Epithelial cell of esophagus (primary cell): ENCODE data around the gene CGN.
A peak's percentile ranks its signal among the peaks of the same experiment; 100 is the strongest.

ENCODE experiments used
- DNase-seq: peaks from one replicate; pipeline ENCODE4 v3.0.0; 2010; ENCODE audit warnings: low read depth
- H3K4me3 ChIP-seq: 2 replicates; pipeline ENCODE4 v1.5.1; 2011; ENCODE audit warnings: mild to moderate bottlenecking, low read length, control low read depth
- TF ChIP-seq, protein P1 (sequence below): IDR thresholded peaks from 2 replicates; pipeline ENCODE4 v1.5.1; 2011; ENCODE audit warnings: low read depth, mild to moderate bottlenecking, low read length, control low read depth, inconsistent platforms; ENCODE audit not compliant: insufficient read depth; ENCODE audit errors: missing control alignments

CGN gene

GRCh38 chr1:151553659-151554058 is 42.5 kb downstream of the CGN start:
- DNase-seq, result no peak
- TF ChIP-seq, protein P1, sequence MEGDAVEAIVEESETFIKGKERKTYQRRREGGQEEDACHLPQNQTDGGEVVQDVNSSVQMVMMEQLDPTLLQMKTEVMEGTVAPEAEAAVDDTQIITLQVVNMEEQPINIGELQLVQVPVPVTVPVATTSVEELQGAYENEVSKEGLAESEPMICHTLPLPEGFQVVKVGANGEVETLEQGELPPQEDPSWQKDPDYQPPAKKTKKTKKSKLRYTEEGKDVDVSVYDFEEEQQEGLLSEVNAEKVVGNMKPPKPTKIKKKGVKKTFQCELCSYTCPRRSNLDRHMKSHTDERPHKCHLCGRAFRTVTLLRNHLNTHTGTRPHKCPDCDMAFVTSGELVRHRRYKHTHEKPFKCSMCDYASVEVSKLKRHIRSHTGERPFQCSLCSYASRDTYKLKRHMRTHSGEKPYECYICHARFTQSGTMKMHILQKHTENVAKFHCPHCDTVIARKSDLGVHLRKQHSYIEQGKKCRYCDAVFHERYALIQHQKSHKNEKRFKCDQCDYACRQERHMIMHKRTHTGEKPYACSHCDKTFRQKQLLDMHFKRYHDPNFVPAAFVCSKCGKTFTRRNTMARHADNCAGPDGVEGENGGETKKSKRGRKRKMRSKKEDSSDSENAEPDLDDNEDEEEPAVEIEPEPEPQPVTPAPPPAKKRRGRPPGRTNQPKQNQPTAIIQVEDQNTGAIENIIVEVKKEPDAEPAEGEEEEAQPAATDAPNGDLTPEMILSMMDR, result no peak
- no peak overlapping the region for H3K4me3 ChIP-seq

- DNase-seq, result no peak
- no peak overlapping the region for H3K4me3 ChIP-seq
- TF ChIP-seq, protein P1, result no peak
These were observed 44.9 kb downstream of the CGN start for GRCh38 chr1:151556052-151556451.

DNA sequence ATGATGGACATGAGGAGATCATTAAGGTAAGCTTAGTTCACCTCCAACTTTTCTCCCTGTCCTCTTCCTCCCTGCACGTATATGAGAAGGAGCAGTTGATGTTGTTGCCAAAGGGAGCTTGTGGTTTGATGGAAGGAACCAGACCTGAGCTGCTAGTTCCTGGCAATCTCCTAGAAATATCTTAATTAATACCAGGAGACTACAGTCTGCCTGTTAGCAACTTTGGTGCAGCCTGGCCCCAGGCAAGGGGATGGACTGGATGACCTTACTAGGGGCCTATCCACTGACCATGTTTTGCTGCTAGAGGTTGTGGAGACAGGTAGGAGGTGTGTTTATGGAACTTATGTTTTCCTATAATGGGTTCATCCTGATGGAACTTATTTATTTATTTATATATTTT is 51.5 kb downstream of the CGN start:
- DNase-seq, result no peak
- H3K4me3 ChIP-seq, result no peak overlapping the region
- TF ChIP-seq, protein P1, result no peak

- H3K4me3 ChIP-seq, result no peak overlapping the region
- DNase-seq, result peak; percentile 52
- TF ChIP-seq, protein P1, result no peak
These were observed 52.2 kb downstream of the CGN start for GRCh38 chr1:151563376-151563775.

GRCh38 chr1:151565502-151566189 is 54.5 kb downstream of the CGN start:
- no peak overlapping the region for H3K4me3 ChIP-seq
- TF ChIP-seq, protein P1, result no peak

GRCh38 chr1:151568626-151569088 is 57.5 kb downstream of the CGN start:
- TF ChIP-seq, protein P1, result no peak
- H3K4me3 ChIP-seq, result no peak overlapping the region
- peak; percentile 80 for DNase-seq

More at GRCh38 chr1:151565502-151566189, 54.5 kb downstream of the CGN start:
- DNase-seq, result peak; percentile 62

GRCh38 chr1:151570819-151571218 is 59.6 kb downstream of the CGN start:
- H3K4me3 ChIP-seq, result no peak overlapping the region
- peak; percentile 24 for DNase-seq
- TF ChIP-seq, protein P1, result no peak
